DMS 273 (cell line): ENCODE data around the gene INAVA.
"Not testable (repeated sequence)": the region's sequence is repeated elsewhere in the genome, so short reads cannot be mapped to it uniquely, and the experiment has no call there.

Experiments
- DNase-seq: peaks from one replicate; lab custom pipeline; 2025; ENCODE audit not compliant: unreplicated experiment; lab: John Stamatoyannopoulos, UW

The INAVA gene

GRCh38 chr1:200960236-200960947, 65.7 kb downstream of the INAVA start:
- no peak for DNase-seq

DNA sequence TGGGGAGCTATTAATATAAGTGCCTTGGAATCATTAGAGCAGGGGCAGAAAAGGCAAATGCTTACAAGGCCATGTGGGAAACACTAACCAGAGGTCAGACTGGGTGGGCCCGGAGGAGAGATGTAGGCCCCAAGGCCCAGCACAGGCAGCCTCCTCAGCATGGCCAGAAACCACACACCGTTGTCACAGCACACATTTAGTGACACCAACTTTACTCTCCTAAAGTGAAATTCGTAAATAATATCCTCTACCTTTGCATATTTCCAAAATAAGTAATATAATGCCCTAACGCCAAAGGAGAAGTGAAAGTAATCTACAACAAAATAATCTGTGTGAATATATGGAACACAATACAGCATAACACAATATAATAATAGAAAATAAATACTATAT, 66.2 kb downstream of the INAVA start:
- no peak for DNase-seq

GRCh38 chr1:200962151-200962550, 67.5 kb downstream of the INAVA start:
- not testable (repeated sequence) for DNase-seq

DNA sequence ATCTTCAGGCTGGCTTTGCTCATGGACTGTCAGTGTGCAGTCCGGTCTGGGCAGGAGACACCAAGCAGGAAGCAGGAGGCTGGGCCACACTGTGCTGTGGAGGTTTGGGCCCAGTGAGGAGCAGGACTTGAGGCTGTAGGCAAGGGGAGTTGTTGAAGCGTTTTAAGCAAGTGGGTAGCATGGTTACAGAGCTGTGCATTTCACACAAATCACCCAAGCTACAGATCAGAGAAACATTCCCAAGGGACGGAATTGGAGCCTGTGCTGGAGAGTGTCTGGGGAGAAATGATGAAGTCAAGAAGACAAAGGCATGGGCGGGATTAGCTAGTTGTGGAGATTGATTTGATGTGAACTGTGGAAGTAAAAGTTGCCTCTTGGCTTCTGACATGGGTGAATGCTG, 67.9 kb downstream of the INAVA start:
- DNase-seq, result no peak

- no peak for DNase-seq
Measured at GRCh38 chr1:200963076-200963475, 68.4 kb downstream of the INAVA start.

DNA sequence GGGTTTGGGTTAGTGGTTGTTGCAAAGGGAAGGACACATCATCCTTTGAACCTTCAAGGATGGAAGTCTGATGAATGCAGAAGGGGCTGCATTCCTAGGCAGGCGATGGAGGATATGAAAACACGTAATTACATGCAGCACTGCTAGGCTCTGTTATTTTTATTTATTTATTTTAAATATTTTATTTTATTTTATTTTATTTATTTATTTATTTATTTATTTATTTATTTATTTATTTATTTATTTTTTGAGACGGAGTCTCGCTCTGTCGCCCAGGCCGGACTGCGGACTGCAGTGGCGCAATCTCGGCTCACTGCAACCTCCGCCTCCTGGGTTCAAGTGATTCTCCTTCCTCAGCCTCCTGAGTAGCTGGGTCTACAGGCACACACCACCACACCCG, 69.2 kb downstream of the INAVA start:
- DNase-seq, result not testable (repeated sequence)
